ENCODE data around the gene SPATA32. TPM values are rescaled to one million over a fixed set of nuclear protein-coding genes. Genes with fewer than 3 reads are reported as not detected.
A peak's percentile ranks its signal among the peaks of the same experiment; 100 is the strongest.

SPATA32 gene
- total RNA-seq, 2 donors from 2014 or later, result 0.13 to 0.32 TPM

DNA sequence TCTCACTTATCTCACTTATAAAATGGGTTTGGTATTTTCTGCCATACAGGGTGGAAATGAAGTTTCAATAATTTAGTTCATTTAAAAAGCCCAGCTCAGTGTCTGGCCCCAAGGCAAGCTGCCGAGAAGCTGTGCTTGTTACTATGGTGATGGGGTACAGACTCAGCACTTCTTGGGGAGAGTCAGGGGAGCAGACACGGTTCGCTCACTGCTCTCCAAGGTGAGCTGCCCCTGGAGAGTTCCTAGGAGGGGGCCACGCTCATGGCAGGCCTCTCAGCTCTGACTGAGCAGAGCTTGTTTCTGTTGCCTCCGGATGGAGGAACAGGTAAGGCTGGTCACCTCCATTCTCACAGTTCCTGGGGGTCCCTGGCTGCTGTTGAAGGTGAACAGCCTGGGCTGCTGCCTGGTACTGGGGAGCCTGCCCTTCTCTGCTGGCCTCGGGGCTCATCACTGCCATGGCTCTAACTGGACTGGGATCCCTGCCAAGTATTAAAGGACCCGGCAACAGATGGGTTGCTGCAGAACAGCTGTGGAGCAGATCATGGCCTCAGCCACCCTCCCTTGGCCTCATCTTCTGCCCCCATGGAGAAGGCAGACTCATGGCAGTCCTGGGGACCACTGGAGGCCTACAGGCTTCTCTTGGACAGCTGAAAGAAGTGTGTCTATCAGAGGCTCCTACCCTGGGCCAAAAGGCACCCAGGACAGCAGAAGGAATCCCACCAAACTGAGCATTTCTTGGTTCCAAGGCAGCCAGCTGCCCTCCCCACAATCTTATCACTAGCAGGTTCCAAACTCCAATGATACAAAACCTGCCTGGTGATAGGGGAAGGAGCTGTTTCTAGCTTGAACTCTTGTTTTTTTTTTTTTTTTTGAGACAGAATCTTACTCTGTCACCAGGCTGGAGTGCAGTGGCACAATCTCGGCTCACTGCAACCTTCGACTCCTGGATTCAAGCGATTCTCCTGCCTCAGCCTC, 25.9 kb upstream of the SPATA32 start:
- Mint-ChIP-seq H3K27ac (no peak overlapping the region), H3K36me3 (ENCODE audit: low read depth) (peaks cover 99% of the 10 kb centered on the region), H3K4me3 (no peak overlapping the region), H3K27me3 (no peaks in the 10 kb centered on the region), H3K4me1 (peaks cover 11% of the 10 kb centered on the region), H3K9me3 (no peaks in the 10 kb centered on the region)
- no peak for ATAC-seq (replicated peaks)

- H3K9me3 Mint-ChIP-seq, result no peaks in the 10 kb centered on the region
- ATAC-seq (replicated peaks), result no peak
- H3K36me3 Mint-ChIP-seq (ENCODE audit: low read depth), result peaks cover 100% of the 10 kb centered on the region
- peaks cover 7% of the 10 kb centered on the region for H3K4me1 Mint-ChIP-seq
- no peak overlapping the region for H3K4me3 Mint-ChIP-seq
- peak overlapping the region; percentile 2 for H3K27ac Mint-ChIP-seq
- no peaks in the 10 kb centered on the region for H3K27me3 Mint-ChIP-seq
Observed at GRCh38 chr17:45286286-45286685, 24.4 kb upstream of the SPATA32 start.

DNA sequence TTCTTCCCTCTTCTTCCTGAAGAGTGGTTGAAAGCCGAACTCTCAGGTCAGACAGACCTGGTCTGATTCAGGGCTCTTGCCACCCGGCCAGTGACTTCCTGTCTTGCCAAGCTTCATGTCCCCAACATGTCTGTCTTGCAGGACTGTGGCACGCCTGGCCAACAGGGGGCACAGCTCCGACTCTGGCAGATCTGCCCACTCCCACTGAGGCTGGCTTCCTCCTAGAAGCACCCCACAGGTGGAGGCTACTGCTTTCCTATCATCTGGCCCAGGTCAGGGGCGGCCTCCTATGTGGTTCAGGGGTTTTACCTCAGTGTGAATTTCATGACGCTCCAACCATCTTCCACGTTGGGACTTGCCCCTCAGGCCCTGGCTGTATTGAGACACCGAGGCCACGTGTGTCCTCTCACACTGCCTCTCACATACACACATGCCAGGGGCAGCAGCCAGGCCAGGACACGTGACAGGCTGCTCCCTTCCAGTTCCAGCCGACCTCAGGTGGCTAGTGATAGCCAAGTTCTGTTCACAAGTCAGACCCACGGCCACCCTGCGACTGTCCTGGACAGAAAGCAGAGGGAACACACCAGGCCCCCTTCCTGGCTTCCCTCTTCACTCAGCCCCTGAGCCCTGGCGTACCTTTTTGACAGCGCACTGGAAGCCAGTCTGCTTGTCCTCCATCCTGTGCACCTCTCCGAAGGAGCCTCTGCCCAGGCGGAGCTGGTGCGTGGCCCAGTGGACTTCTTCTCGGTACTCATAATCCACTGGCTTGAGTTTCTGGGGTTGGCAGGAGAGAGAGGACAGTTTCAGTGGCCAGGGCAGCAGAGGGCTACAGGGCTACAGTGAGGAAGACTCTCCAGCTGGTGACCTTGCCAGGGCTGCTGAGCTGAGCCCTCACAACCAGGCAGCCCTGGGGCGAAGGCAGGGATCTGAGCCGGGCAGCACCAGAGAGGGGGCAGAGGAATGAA, 22.6 kb upstream of the SPATA32 start:
- Mint-ChIP-seq H3K4me1 (peaks cover 10% of the 10 kb centered on the region), H3K36me3 (ENCODE audit: low read depth) (peaks cover 100% of the 10 kb centered on the region), H3K27ac (peak overlapping the region; percentile 84), H3K4me3 (no peak overlapping the region), H3K9me3 (no peaks in the 10 kb centered on the region), H3K27me3 (no peaks in the 10 kb centered on the region)
- peak; percentile 72 for ATAC-seq (replicated peaks)

- H3K9me3 Mint-ChIP-seq, result no peaks in the 10 kb centered on the region
- no peak overlapping the region for H3K4me3 Mint-ChIP-seq
- peak overlapping the region; percentile 84 for H3K27ac Mint-ChIP-seq
- H3K36me3 Mint-ChIP-seq (ENCODE audit: low read depth), result peaks cover 100% of the 10 kb centered on the region
- H3K27me3 Mint-ChIP-seq, result no peaks in the 10 kb centered on the region
- peaks cover 10% of the 10 kb centered on the region for H3K4me1 Mint-ChIP-seq
- ATAC-seq (replicated peaks), result no peak
Observed at GRCh38 chr17:45283711-45284110, 21.8 kb upstream of the SPATA32 start.

DNA sequence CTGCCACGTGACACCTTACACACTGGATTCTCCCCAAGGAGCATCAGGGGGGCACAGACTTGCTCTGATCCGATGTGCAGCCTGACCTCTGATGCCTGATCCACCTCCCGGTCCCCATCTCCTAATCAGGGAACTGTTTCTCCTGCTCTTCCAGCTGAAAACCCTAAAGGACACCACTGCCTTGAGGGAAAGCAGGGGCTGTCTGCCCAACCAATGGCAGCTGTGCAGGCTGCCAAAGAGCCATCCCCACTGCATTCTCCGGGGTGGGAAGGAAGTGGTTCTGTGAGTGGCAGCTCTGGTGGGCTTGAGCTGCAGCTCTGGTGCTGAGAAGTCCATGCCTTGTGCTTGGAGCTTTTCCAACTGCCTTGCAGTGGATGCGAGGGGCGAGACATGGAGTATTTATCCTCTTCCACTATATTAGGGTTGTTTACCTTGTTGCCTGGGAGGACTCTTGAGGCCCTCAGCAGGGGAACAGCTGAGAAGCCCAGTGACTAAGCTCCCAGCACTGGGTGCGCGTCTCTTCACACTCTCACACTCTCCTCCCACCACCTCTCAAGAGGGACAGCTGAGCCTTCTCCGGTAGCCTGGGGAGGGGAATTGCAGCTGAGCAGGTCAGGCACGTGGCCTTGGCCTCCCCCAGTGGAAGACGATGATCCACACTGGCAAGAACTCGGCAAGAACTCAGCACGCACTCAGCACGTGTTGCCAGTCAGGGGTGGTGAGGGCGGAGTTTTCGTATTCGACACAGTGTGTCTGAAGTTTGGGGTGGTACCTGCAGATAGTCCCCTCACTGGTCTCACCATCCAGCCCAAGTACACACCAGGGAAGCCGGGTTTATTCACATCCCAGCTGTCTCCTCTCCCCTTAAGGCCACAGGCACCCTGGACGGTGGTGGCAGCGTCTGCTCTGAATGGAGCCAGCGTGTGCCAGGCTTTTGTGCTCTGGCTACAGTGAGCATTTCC, 21.1 kb upstream of the SPATA32 start:
- no peak for ATAC-seq (replicated peaks)
- no peaks in the 10 kb centered on the region for H3K27me3 Mint-ChIP-seq
- H3K4me1 Mint-ChIP-seq, result peaks cover 10% of the 10 kb centered on the region
- H3K4me3 Mint-ChIP-seq, result no peak overlapping the region
- H3K36me3 Mint-ChIP-seq (ENCODE audit: low read depth), result peaks cover 100% of the 10 kb centered on the region
- peak overlapping the region; percentile 84 for H3K27ac Mint-ChIP-seq
- H3K9me3 Mint-ChIP-seq, result no peaks in the 10 kb centered on the region

- H3K27ac Mint-ChIP-seq, result no peak overlapping the region
- H3K9me3 Mint-ChIP-seq, result no peaks in the 10 kb centered on the region
- ATAC-seq (replicated peaks), result no peak
- peaks cover 5% of the 10 kb centered on the region for H3K4me1 Mint-ChIP-seq
- no peak overlapping the region for H3K4me3 Mint-ChIP-seq
- H3K27me3 Mint-ChIP-seq, result no peaks in the 10 kb centered on the region
- peaks cover 92% of the 10 kb centered on the region for H3K36me3 Mint-ChIP-seq (ENCODE audit: low read depth)
Observed at GRCh38 chr17:45279898-45280297, 18.0 kb upstream of the SPATA32 start.

DNA sequence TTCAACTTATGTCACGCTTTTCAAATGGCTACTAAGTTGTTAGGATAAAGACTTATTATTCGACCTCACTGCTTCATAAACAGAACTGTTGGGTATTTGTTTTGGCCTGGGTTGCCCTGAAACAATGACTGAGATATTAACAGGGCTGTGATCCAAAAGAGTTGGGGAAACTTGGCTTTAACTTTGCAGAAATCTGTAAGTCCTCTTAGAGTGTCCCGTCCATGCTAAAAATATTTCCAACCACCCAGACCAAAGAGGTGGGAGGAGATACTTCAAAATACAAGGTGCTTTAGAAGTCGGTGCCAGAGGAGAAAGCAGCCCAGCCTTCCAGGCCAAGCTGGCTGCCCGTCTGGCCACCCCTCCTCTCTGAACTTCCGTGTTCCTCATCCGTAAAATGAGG, 16.1 kb upstream of the SPATA32 start:
- no peaks in the 10 kb centered on the region for H3K27me3 Mint-ChIP-seq
- H3K27ac Mint-ChIP-seq, result no peak overlapping the region
- peaks cover 3% of the 10 kb centered on the region for H3K4me1 Mint-ChIP-seq
- H3K36me3 Mint-ChIP-seq (ENCODE audit: low read depth), result peaks cover 92% of the 10 kb centered on the region
- no peaks in the 10 kb centered on the region for H3K9me3 Mint-ChIP-seq
- no peak overlapping the region for H3K4me3 Mint-ChIP-seq
- no peak for ATAC-seq (replicated peaks)

DNA sequence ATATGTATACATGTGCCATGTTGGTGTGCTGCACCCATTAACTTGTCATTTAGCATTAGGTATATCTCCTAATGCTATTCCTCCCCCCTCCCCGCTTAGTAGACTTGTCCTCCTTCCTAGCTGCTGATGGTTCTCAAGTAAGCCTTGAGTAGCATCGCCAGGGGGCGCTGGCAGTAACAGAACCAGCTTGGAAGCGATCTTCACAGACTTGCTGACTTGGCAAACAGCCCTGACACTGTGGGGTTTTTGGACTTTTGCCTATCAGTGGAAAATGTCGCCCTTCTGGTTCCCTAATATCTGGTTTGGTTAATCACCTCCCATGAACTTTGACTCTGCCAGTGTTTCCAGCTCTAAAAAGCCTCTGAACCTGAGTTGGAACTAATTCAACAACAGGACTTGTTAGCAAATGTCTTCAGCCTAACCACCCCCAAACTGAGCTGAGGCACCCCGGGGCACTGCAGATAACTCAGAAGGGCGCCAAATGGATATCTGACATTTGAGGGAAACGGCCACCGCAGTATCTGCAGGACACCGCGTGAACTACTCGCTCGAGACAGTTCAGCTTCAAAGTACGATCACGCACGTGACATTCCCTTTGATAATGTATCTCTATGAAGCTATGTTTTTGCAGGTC, 15.4 kb upstream of the SPATA32 start:
- Mint-ChIP-seq H3K9me3 (no peaks in the 10 kb centered on the region), H3K4me3 (no peak overlapping the region), H3K36me3 (ENCODE audit: low read depth) (peaks cover 92% of the 10 kb centered on the region), H3K27me3 (no peaks in the 10 kb centered on the region), H3K27ac (no peak overlapping the region), H3K4me1 (peaks cover 3% of the 10 kb centered on the region)
- ATAC-seq (replicated peaks), result peak; percentile 95

GRCh38 chr17:45276031-45276430, 14.1 kb upstream of the SPATA32 start:
- peaks cover 3% of the 10 kb centered on the region for H3K4me1 Mint-ChIP-seq
- no peak overlapping the region for H3K4me3 Mint-ChIP-seq
- H3K9me3 Mint-ChIP-seq, result no peaks in the 10 kb centered on the region
- H3K36me3 Mint-ChIP-seq (ENCODE audit: low read depth), result peaks cover 92% of the 10 kb centered on the region
- no peaks in the 10 kb centered on the region for H3K27me3 Mint-ChIP-seq
- no peak overlapping the region for H3K27ac Mint-ChIP-seq
- no peak for ATAC-seq (replicated peaks)

GRCh38 chr17:45274033-45274432, 12.1 kb upstream of the SPATA32 start:
- Mint-ChIP-seq H3K4me3 (no peak overlapping the region), H3K27me3 (no peaks in the 10 kb centered on the region), H3K4me1 (no peaks in the 10 kb centered on the region), H3K27ac (peak overlapping the region; percentile 38), H3K9me3 (no peaks in the 10 kb centered on the region), H3K36me3 (ENCODE audit: low read depth) (peaks cover 92% of the 10 kb centered on the region)
- no peak for ATAC-seq (replicated peaks)

GRCh38 chr17:45273551-45273957, 11.7 kb upstream of the SPATA32 start:
- Mint-ChIP-seq H3K4me1 (no peaks in the 10 kb centered on the region), H3K9me3 (no peaks in the 10 kb centered on the region), H3K27me3 (no peaks in the 10 kb centered on the region), H3K4me3 (no peak overlapping the region), H3K27ac (peak overlapping the region; percentile 38), H3K36me3 (ENCODE audit: low read depth) (peaks cover 92% of the 10 kb centered on the region)
- ATAC-seq (replicated peaks), result no peak

DNA sequence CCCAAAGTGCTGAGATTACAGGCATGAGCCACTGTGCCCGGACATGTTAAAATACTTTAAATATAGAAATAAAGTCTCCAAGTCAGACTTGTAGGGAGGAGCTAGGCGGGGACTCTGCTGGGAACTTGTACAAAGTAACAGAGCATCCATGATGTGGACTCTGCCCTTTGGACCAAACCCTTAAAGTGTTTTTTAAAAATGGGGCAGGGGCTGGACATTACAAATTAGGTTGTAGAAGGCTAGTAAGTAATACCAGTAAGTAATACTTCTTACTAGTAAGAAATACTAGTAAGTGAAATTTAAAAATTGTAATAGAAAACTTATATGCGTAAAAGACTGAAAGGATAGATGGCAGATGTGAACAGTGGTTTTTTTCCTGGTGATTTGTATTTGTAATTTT, 9.7 kb upstream of the SPATA32 start:
- H3K27me3 Mint-ChIP-seq, result no peaks in the 10 kb centered on the region
- H3K4me3 Mint-ChIP-seq, result no peak overlapping the region
- no peak overlapping the region for H3K27ac Mint-ChIP-seq
- H3K9me3 Mint-ChIP-seq, result no peaks in the 10 kb centered on the region
- peaks cover 94% of the 10 kb centered on the region for H3K36me3 Mint-ChIP-seq (ENCODE audit: low read depth)
- no peak for ATAC-seq (replicated peaks)
- no peaks in the 10 kb centered on the region for H3K4me1 Mint-ChIP-seq

DNA sequence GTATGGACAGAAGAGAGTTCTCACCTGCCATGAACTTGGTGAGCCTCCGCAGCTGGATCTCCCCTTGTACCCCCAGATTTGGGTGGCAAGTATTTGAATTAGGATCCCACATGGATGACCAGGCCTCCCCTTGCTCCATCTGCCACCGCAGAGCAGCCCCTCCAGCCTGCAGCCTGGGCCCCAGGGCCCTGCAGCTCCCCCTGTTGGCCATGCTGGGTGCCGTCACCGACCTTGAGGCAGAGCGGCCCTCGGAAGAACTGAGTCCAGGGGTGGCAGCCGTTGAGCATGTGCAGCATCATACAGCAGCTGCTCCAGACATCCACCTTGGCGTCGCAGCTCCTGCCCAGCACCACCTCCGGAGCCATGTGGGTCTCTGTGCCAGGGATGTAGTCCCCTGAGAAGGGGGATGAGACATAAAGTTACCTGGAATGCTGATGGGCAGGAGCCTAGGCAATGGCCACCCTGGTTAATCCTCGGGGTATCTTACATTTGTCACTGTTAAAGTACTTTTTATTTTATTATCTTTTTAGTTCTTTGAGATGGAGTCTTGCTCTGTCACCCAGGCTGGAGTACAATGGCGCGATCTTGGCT, 9.0 kb upstream of the SPATA32 start:
- no peak overlapping the region for H3K4me3 Mint-ChIP-seq
- peaks cover 97% of the 10 kb centered on the region for H3K36me3 Mint-ChIP-seq (ENCODE audit: low read depth)
- no peaks in the 10 kb centered on the region for H3K4me1 Mint-ChIP-seq
- H3K27ac Mint-ChIP-seq, result no peak overlapping the region
- ATAC-seq (replicated peaks), result peak; percentile 67
- H3K27me3 Mint-ChIP-seq, result no peaks in the 10 kb centered on the region
- H3K9me3 Mint-ChIP-seq, result no peaks in the 10 kb centered on the region
